WTC11 (cell line): ENCODE measurements around the gene TACR1. TPM values are rescaled to one million over a fixed set of nuclear protein-coding genes. Genes with fewer than 3 reads are reported as not detected.

Experiments used
- ATAC-seq: fragments of 200-7000 bp; cut with Tn5 transposase; 2 replicates; pipeline ENCODE4 v1.10.0; 2021; ENCODE audit warnings: mild to moderate bottlenecking, moderate library complexity
- CTCF ChIA-PET: fragments of 300-600 bp; sonication (Branson Sonifier 250); formaldehyde crosslinking; loops from one replicate; lab custom pipeline; 2021; ENCODE audit warnings: antibody characterized with exemption; lab: Charles Lee
- POLR2A ChIA-PET: fragments of 350-600 bp; sonication (Branson Sonifier 250); formaldehyde crosslinking; loops from one replicate; lab custom pipeline; 2021; ENCODE audit warnings: antibody characterized with exemption; lab: Charles Lee
- DNase-seq: peaks from one replicate; pipeline ENCODE4 v3.0.0; 2021; ENCODE audit warnings: low spot score
- H3K27ac Mint-ChIP-seq: 2 replicates; pipeline ENCODE4 v1.8.0; 2021; ENCODE audit warnings: mixed read lengths
- H3K27me3 Mint-ChIP-seq: 2 replicates; pipeline ENCODE4 v1.8.0; 2021; ENCODE audit warnings: low read depth, mild to moderate bottlenecking, moderate library complexity, mixed read lengths
- H3K36me3 Mint-ChIP-seq: 2 replicates; pipeline ENCODE4 v1.8.0; 2021; ENCODE audit warnings: mixed read lengths
- H3K4me1 Mint-ChIP-seq: 2 replicates; pipeline ENCODE4 v1.8.0; 2022; ENCODE audit warnings: mixed read lengths
- H3K4me3 Mint-ChIP-seq: 2 replicates; pipeline ENCODE4 v1.8.0; 2021; ENCODE audit warnings: mild to moderate bottlenecking, moderate library complexity, mixed read lengths
- H3K9me3 Mint-ChIP-seq: 2 replicates; pipeline ENCODE4 v1.8.0; 2021; ENCODE audit warnings: mixed read lengths
- CREB1 ChIP-seq: sonication (generic); formaldehyde crosslinking; IDR thresholded peaks from 2 replicates; pipeline ENCODE4 v1.8.0; 2023; ENCODE audit warnings: mild to moderate bottlenecking, missing genetic modification reagents
- IRF2 ChIP-seq: sonication (generic); formaldehyde crosslinking; IDR thresholded peaks from 2 replicates; pipeline ENCODE4 v1.8.0; 2022; ENCODE audit warnings: low read depth, missing genetic modification reagents, borderline replicate concordance
- JUN ChIP-seq: sonication (generic); formaldehyde crosslinking; IDR thresholded peaks from 2 replicates; pipeline ENCODE4 v1.8.0; 2023; ENCODE audit warnings: mild to moderate bottlenecking, missing genetic modification reagents
- NFATC4 ChIP-seq: fragments of 250-450 bp; sonication (Bioruptor Pico); IDR thresholded peaks from 2 replicates; pipeline ENCODE4 v1.9.0; 2021; ENCODE audit warnings: mild to moderate bottlenecking
- NR3C1 ChIP-seq: sonication (generic); formaldehyde crosslinking; conservative IDR thresholded peaks from 2 replicates; pipeline ENCODE4 v1.8.1; 2023; ENCODE audit warnings: low read depth, mild to moderate bottlenecking, missing genetic modification reagents
- SOX15 ChIP-seq: fragments of 250-450 bp; sonication (Bioruptor Pico); IDR thresholded peaks from 2 replicates; pipeline ENCODE4 v1.9.0; 2021; ENCODE audit warnings: mild to moderate bottlenecking
- ZNF219 ChIP-seq: sonication (generic); formaldehyde crosslinking; IDR thresholded peaks from 2 replicates; pipeline ENCODE4 v1.8.0; 2023; ENCODE audit warnings: missing genetic modification reagents, mild to moderate bottlenecking, borderline replicate concordance
- total RNA-seq: library from RNA; stranded (reverse); gene quantifications from 3 replicates; pipeline ENCODE4 v1.2.3, GENCODE V29; 2021
- TF ChIP-seq, protein P1 (sequence below): sonication (generic); formaldehyde crosslinking; conservative IDR thresholded peaks from 2 replicates; pipeline ENCODE4 v1.8.1; 2022; ENCODE audit warnings: mild to moderate bottlenecking, missing genetic modification reagents
- TF ChIP-seq, protein P2 (sequence below): fragments of 250-450 bp; sonication (Bioruptor Pico); IDR thresholded peaks from 2 replicates; pipeline ENCODE4 v2.1.2; 2022; ENCODE audit warnings: mild to moderate bottlenecking, moderate library complexity
- TF ChIP-seq, protein P3 (sequence below): sonication (generic); formaldehyde crosslinking; IDR thresholded peaks from 2 replicates; pipeline ENCODE4 v1.8.1; 2023; ENCODE audit warnings: mild to moderate bottlenecking, moderate library complexity, missing genetic modification reagents
- TF ChIP-seq, protein P4 (sequence below): sonication (generic); formaldehyde crosslinking; IDR thresholded peaks from 2 replicates; pipeline ENCODE4 v1.8.0; 2022; ENCODE audit warnings: mild to moderate bottlenecking, missing genetic modification reagents
- TF ChIP-seq, protein P5 (sequence below): fragments of 250-450 bp; sonication (Bioruptor Pico); IDR thresholded peaks from 2 replicates; pipeline ENCODE4 v1.8.0; 2021; ENCODE audit warnings: mild to moderate bottlenecking
- TF ChIP-seq, protein P6 (sequence below): sonication (generic); formaldehyde crosslinking; IDR thresholded peaks from 2 replicates; pipeline ENCODE4 v1.8.0; 2023; ENCODE audit warnings: missing genetic modification reagents, mild to moderate bottlenecking, borderline replicate concordance

TACR1 gene
- total RNA-seq, 1 experiment from 2014 or later, result 0.13 TPM

DNA sequence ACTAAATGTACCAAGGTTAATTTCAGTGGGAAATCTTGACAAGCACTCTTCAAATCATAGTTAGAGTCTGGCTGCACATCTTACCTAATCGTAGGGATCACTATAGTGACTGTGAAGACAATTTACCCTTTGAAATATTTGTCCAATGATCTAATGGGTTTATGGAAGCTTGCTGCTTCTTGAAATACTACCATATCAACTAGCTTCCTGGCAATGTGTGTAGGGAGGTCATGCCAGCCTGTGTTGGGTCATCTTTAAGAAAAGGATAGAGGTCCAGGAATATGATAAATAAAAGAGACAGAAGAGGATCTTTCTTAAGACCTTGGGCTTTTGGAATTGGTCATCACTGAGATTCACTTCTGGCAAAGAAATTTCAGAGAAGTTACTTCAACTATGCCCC lies 156.5 kb downstream of the TACR1 start:
- CTCF ChIA-PET, result no interaction called here
- POLR2A ChIA-PET, result no interaction called here

DNA sequence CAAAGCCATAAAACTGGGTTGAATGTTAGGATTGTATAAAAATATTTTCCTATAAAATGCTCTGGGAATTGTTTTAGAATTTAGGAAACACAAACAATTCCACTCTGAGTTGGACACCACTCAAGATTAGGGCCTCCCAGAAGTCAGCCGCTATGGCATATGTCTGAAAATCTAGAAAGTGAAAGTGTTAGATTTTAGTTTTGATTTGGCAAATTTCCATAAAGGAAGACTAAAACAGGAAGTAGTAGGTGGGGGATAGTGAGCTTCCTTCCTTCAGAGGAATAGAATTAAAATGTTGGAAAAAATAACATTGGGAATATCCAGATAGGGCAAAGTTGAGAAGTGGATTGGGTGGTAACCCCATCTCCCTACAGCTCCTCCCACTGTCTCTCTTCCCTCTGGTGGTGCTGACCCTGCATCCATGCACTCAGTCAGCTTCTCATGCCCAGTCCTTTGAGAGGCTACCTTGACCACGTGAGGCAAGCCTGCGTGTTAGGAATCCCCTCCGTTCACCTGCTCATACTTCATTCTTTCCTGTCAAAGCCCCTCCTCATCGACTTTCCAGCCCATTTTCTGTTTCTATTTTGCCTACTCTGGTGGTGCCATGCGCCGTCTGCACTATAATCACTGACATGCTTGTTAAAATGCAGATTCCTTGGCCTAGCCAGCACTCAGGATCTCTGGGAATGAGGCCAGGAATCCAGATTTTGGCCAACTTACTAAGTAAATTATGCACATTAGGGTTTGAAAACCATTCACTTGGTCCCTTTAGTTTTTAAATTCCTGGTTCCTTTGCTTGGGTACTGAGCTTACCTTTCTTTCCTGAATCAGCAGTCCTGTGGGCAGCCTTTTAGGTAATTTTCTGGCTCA lies 157.4 kb downstream of the TACR1 start:
- TF ChIP-seq, protein P1, sequence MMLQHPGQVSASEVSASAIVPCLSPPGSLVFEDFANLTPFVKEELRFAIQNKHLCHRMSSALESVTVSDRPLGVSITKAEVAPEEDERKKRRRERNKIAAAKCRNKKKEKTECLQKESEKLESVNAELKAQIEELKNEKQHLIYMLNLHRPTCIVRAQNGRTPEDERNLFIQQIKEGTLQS, result no peak
- TF ChIP-seq SOX15 (CRISPR knock-in tag) (no peak), NR3C1 (no peak)
- TF ChIP-seq, protein P2, sequence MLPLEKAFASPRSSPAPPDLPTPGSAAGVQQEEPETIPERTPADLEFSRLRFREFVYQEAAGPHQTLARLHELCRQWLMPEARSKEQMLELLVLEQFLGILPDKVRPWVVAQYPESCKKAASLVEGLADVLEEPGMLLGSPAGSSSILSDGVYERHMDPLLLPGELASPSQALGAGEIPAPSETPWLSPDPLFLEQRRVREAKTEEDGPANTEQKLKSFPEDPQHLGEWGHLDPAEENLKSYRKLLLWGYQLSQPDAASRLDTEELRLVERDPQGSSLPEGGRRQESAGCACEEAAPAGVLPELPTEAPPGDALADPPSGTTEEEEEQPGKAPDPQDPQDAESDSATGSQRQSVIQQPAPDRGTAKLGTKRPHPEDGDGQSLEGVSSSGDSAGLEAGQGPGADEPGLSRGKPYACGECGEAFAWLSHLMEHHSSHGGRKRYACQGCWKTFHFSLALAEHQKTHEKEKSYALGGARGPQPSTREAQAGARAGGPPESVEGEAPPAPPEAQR, result no peak
- ATAC-seq, result 0 out of 2 replicates have a peak, but pooled peaks have one; percentile 16
- Mint-ChIP-seq H3K9me3 (no peaks in the 10 kb centered on the region), H3K4me1 (no peaks in the 10 kb centered on the region), H3K27me3 (peaks cover 7% of the 10 kb centered on the region), H3K36me3 (no peaks in the 10 kb centered on the region), H3K4me3 (no peak overlapping the region), H3K27ac (no peak overlapping the region)
- DNase-seq, result no peak
- ChIA-PET POLR2A (no interaction called here), CTCF (interaction anchor here (1.0 kb wide), 1 partner anchor 9 kb away, joined by 4 read pairs; no protein-coding TSS in a partner anchor)

More for the DNA sequence above, 156.5 kb downstream of the TACR1 start:
- TF ChIP-seq IRF2 (CRISPR knock-in tag), result no peak
- TF ChIP-seq CREB1 (CRISPR knock-in tag), result no peak
- TF ChIP-seq ZNF219 (CRISPR knock-in tag), result no peak
- TF ChIP-seq, protein P3, sequence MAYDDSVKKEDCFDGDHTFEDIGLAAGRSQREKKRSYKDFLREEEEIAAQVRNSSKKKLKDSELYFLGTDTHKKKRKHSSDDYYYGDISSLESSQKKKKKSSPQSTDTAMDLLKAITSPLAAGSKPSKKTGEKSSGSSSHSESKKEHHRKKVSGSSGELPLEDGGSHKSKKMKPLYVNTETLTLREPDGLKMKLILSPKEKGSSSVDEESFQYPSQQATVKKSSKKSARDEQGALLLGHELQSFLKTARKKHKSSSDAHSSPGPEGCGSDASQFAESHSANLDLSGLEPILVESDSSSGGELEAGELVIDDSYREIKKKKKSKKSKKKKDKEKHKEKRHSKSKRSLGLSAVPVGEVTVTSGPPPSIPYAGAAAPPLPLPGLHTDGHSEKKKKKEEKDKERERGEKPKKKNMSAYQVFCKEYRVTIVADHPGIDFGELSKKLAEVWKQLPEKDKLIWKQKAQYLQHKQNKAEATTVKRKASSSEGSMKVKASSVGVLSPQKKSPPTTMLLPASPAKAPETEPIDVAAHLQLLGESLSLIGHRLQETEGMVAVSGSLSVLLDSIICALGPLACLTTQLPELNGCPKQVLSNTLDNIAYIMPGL (CRISPR knock-in tag), result no peak
- no peak for ATAC-seq
- DNase-seq, result no peak
- no peaks in the 10 kb centered on the region for H3K9me3 Mint-ChIP-seq
- H3K4me3 Mint-ChIP-seq, result no peak overlapping the region
- H3K27ac Mint-ChIP-seq, result no peak overlapping the region
- peaks cover 13% of the 10 kb centered on the region for H3K27me3 Mint-ChIP-seq
- peaks cover 3% of the 10 kb centered on the region for H3K4me1 Mint-ChIP-seq
- no peaks in the 10 kb centered on the region for H3K36me3 Mint-ChIP-seq

DNA sequence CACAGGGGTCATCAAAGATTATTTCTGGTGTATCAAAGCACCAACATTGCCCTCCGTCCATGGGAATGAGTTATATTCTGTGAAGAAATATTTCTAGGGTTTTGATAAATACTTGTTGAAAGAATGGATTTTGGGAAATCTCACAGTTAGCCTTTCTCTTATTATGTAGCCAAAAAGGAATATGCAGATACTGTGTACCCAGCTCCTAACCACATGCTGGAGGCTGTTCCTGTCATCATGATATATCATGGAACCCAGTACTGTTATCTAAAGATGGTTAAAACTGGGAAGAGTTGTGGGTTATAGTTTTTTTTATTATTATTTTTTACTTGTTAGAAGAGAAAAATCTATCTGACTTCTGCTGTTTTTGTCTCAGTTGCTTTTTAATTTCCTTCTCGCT lies 158.1 kb downstream of the TACR1 start:
- POLR2A ChIA-PET, result no interaction called here
- Mint-ChIP-seq H3K27ac (no peak overlapping the region), H3K9me3 (no peaks in the 10 kb centered on the region), H3K4me3 (no peak overlapping the region), H3K27me3 (peaks cover 7% of the 10 kb centered on the region), H3K4me1 (no peaks in the 10 kb centered on the region), H3K36me3 (no peaks in the 10 kb centered on the region)
- CTCF ChIA-PET, result interaction anchor here (1.0 kb wide), 1 partner anchor 10 kb away, joined by 4 read pairs; no protein-coding TSS in a partner anchor
- TF ChIP-seq, protein P4, sequence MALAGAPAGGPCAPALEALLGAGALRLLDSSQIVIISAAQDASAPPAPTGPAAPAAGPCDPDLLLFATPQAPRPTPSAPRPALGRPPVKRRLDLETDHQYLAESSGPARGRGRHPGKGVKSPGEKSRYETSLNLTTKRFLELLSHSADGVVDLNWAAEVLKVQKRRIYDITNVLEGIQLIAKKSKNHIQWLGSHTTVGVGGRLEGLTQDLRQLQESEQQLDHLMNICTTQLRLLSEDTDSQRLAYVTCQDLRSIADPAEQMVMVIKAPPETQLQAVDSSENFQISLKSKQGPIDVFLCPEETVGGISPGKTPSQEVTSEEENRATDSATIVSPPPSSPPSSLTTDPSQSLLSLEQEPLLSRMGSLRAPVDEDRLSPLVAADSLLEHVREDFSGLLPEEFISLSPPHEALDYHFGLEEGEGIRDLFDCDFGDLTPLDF (CRISPR knock-in tag), result no peak
- TF ChIP-seq, protein P5, sequence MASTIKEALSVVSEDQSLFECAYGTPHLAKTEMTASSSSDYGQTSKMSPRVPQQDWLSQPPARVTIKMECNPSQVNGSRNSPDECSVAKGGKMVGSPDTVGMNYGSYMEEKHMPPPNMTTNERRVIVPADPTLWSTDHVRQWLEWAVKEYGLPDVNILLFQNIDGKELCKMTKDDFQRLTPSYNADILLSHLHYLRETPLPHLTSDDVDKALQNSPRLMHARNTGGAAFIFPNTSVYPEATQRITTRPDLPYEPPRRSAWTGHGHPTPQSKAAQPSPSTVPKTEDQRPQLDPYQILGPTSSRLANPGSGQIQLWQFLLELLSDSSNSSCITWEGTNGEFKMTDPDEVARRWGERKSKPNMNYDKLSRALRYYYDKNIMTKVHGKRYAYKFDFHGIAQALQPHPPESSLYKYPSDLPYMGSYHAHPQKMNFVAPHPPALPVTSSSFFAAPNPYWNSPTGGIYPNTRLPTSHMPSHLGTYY (CRISPR knock-in tag), result no peak
- TF ChIP-seq NR3C1, result no peak
- TF ChIP-seq, protein P1, result no peak
- TF ChIP-seq, protein P6, sequence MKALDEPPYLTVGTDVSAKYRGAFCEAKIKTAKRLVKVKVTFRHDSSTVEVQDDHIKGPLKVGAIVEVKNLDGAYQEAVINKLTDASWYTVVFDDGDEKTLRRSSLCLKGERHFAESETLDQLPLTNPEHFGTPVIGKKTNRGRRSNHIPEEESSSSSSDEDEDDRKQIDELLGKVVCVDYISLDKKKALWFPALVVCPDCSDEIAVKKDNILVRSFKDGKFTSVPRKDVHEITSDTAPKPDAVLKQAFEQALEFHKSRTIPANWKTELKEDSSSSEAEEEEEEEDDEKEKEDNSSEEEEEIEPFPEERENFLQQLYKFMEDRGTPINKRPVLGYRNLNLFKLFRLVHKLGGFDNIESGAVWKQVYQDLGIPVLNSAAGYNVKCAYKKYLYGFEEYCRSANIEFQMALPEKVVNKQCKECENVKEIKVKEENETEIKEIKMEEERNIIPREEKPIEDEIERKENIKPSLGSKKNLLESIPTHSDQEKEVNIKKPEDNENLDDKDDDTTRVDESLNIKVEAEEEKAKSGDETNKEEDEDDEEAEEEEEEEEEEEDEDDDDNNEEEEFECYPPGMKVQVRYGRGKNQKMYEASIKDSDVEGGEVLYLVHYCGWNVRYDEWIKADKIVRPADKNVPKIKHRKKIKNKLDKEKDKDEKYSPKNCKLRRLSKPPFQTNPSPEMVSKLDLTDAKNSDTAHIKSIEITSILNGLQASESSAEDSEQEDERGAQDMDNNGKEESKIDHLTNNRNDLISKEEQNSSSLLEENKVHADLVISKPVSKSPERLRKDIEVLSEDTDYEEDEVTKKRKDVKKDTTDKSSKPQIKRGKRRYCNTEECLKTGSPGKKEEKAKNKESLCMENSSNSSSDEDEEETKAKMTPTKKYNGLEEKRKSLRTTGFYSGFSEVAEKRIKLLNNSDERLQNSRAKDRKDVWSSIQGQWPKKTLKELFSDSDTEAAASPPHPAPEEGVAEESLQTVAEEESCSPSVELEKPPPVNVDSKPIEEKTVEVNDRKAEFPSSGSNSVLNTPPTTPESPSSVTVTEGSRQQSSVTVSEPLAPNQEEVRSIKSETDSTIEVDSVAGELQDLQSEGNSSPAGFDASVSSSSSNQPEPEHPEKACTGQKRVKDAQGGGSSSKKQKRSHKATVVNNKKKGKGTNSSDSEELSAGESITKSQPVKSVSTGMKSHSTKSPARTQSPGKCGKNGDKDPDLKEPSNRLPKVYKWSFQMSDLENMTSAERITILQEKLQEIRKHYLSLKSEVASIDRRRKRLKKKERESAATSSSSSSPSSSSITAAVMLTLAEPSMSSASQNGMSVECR (CRISPR knock-in tag), result no peak
- TF ChIP-seq JUN (CRISPR knock-in tag), result no peak
- TF ChIP-seq NFATC4 (CRISPR knock-in tag), result no peak
- no peak for ATAC-seq
- DNase-seq, result no peak
